Gastrocnemius medialis (tissue), 4 donors: Measurements from ENCODE around the gene CCDC146.

Experiments
- CTCF ChIP-seq, 5 experiments: fragments of 450-650 bp in 3 of 5; fragments of 200-600 bp in 2 of 5; sonication (generic) in 2 of 5; IDR thresholded peaks in 4 of 5; conservative IDR thresholded peaks in 1 of 5; 1 replicate in 4 of 5; 2 replicates in 1 of 5; pipeline ENCODE4 v1.5.1; 2016 to 2019; ENCODE audit warnings: antibody characterized with exemption in 5 of 5, mild to moderate bottlenecking in 3 of 5, moderate library complexity in 3 of 5
- POLR2A ChIP-seq, 2 donors: fragments of 450-650 bp; IDR thresholded peaks; one replicate each; pipeline ENCODE4 v1.6.1; 2017; ENCODE audit warnings: antibody characterized with exemption in 2 of 2, mild to moderate bottlenecking in 2 of 2, moderate library complexity in 2 of 2

DNA sequence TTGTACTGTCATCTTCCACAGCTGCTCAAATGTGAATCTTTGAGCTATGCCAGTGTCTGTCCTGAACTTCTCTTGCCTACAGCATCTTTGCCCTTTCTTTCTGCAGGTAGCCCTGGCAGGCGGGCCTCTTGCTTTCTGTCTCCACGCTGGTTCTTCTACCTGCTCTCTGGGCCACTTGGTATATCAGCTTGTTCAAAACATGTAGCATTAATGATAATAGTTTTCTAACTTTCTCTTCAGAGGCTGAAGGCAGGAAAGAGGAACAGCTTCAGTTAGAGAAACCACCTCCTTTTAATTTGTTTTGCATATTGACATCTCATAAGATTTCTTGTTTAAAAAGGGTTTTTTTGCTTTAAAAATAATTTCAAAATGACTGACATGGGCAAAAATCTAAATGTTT, 78.1 kb downstream of the CCDC146 start:
- TF ChIP-seq CTCF (IDR thresholded peaks at IDR 0.05 in 4 of 5, conservative IDR thresholded peaks at IDR 0.05 in 1 of 5) (no peak), POLR2A (IDR thresholded peaks at IDR 0.05) (no peak)
